ENCODE measurements around the gene MPV17.
"Not testable (repeated sequence)": the region's sequence is repeated elsewhere in the genome, so short reads cannot be mapped to it uniquely, and the experiment has no call there.

MPV17 gene

GRCh38 chr2:27297195-27297594, 25.7 kb downstream of the MPV17 start:
- DNase-seq (ENCODE audit: low read depth), result no peak

DNA sequence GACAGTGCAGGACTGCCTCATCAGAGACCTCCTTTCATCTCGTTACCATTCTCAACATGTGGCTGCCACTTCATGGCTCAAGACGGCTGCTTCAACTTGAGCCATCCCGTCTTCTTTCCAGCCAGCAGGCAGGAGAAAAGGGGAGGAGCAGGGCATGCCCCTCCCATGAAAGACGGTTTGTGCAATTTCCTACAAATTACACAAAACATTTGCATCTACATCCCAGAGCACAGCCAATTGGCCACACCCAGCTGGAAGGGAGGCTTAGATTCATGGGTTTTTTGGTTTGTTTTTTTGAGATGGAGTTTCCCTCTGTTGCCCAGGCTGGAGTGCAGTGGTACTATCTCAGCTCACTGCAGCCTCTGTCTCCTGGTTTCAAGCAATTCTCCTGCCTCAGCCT, 26.4 kb downstream of the MPV17 start:
- no peak for DNase-seq (ENCODE audit: low read depth)

DNA sequence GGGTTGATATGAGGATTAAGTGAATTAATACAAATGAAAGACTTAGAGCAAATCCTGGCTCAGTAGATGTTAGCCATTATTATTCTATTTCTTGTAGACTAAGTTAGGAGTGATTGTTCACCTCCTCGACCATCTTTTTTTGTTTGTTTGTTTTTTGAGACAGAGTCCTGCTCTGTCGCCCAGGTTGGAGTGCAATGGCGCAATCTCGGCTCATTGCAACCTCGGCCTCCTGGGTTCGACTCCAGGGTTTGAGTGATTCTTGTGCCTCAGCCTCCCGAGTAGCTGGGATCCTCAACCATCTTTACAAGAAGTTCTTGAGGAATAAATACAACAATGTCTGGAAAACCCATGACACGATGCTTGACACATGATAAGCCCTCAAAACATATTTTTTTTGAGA, 28.0 kb downstream of the MPV17 start:
- DNase-seq (ENCODE audit: low read depth), result no peak

DNA sequence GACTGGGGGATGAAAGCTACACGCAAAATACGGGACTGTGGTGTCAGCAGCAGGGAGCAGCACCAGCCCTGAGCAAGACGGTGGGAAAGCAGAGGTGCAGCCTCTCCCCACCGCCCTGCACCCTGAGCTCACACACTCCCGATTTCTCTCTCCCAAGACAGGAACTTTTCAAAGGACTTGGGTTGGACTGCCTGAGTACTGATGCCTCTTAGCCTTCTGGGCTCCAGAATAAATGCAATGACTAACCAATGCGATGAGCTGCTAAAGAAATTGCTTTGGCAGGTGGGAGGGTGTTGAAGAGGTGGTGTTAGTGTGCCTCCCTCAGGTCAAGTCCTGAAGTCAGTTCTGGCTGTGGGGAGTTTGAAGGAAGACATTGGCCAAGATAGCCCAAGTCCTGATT, 31.0 kb downstream of the MPV17 start:
- DNase-seq (ENCODE audit: low read depth), result no peak

DNA sequence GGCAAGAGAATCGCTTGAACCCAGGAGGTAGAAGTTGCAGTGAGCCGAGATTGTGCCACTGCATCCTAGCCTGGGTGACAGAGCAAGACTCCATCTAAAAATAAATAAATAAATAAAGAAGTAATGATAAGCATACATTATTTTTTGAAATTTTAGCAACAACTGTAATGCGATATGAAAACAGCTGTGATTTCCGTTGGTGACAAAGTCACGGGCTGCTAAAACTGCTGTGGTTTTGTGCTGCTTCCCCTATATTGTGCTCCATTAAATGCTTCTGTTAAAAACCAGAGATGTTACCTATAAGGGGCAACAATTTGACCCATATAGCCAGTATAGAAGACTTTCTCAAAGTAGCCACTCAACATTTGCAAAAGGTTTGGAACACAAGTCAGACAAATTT, 32.3 kb downstream of the MPV17 start:
- DNase-seq (ENCODE audit: low read depth), result no peak

GRCh38 chr2:27288610-27289009, 34.3 kb downstream of the MPV17 start:
- DNase-seq (ENCODE audit: low read depth), result no peak

DNA sequence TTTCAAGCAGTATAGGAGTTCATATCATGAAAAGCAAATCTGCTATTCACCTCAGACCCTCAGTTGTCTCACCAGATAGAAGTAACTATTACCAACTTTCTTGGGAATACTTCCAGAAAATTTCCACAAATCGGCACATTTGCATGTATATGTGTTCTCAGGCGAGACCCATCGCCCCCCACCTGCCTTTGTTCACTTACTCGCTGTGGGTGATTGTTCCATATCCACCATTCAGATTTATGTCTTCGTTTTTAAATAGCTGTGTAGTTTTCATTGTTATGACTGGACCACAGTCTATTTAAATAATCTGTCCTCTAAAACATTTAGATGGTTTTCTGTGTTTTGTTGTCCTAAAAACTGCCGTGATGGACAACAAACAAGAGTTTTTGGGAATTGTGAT, 37.4 kb downstream of the MPV17 start:
- DNase-seq (ENCODE audit: low read depth), result no peak

DNA sequence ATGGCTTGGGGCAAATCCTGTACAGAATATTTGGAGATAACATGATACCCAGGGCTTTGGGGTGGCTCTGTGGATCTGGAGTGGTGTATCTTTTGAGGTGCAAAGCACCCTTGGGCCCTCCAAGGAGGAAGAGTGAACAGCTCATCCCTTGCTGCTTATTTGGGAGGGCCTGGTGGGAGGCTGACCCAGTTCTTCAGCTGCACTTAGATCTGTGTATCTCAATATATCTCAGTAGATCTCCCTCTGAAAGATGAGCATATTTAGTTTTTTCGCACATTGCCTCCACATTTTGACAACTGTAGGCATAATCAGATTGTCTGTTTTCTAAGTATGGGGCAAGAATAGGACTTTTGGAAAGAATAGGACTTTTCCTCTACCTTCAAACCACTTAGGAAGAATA, 37.9 kb downstream of the MPV17 start:
- DNase-seq (ENCODE audit: low read depth), result no peak

- no peak for DNase-seq (ENCODE audit: low read depth)
These were observed 40.0 kb downstream of the MPV17 start for GRCh38 chr2:27282892-27283291.

- DNase-seq (ENCODE audit: low read depth), result no peak
These were observed 40.9 kb downstream of the MPV17 start, which contains the start of gene TRIM54 for GRCh38 chr2:27281855-27282559. Gene TRIM54, plus strand, starts transcription at chr2:27282429. Its CDS starts 303 bp downstream, at chr2:27282732.

GRCh38 chr2:27281442-27281841, 41.5 kb downstream of the MPV17 start:
- no peak for DNase-seq (ENCODE audit: low read depth)

GRCh38 chr2:27280826-27281225, 42.1 kb downstream of the MPV17 start:
- no peak for DNase-seq (ENCODE audit: low read depth)

GRCh38 chr2:27278010-27278409, 44.9 kb downstream of the MPV17 start:
- no peak for DNase-seq (ENCODE audit: low read depth)

- no peak for DNase-seq (ENCODE audit: low read depth)
These were observed 47.4 kb downstream of the MPV17 start, which contains the start of gene DNAJC5G for GRCh38 chr2:27275211-27276150. Gene DNAJC5G, plus strand, starts transcription at chr2:27275433. Its CDS starts 1,296 bp downstream, at chr2:27276729.

GRCh38 chr2:27272537-27273522, 50.1 kb downstream of the MPV17 start:
- DNase-seq (ENCODE audit: low read depth), result not testable (repeated sequence)

DNA sequence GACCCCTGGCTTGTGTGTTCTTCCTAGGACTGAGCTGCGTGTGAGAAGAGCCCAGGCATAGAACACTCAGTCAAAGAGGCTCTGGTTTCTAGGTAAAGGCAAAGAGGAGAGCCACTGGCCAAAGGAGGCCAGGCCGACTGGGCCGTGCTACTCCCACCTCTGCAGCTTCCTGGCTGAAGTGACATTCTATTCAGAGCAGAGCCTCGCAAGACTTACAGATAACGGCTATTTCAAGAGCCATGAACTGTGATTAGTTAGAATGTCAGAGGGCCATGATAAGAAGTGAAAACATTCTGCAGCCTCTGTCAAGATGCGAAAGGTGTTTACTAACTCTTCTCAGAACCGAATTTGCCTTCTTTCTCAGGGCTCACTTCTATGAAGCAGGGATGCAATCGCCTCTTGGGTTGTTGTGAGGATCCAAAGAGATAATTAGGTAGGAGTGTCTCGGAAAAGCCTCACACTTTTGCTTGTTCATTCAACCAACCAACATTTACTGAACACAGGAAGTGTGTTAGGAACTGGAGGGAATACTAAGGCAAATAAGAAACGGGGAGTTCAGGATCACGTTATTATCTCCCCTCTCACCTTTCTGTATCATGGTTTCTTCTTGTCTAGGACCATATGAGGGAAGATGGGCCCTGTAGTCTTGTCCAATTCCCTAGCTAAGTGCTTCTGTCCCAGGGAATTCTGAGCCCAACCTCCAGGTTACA, 51.1 kb downstream of the MPV17 start:
- no peak for DNase-seq (ENCODE audit: low read depth)

DNA sequence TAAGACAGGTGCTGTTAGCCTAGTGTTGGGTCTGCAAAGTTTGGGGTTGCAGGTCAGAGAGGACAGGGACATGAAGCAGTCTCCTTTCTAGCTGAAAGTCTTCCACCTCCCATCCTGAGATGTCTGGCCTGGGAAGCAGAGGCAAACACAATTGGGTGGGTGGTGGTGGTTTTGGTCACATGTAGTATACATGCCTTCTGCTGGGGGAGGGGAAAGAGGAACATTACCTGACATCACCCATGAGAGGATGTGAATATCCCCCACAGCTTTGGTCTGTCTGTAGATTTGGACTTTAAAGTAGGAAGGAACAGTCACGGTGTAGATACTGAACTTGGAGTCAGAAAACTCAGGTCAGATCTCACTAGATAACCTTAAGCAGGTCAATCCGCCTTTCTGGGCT, 52.2 kb downstream of the MPV17 start:
- no peak for DNase-seq (ENCODE audit: low read depth)

DNA sequence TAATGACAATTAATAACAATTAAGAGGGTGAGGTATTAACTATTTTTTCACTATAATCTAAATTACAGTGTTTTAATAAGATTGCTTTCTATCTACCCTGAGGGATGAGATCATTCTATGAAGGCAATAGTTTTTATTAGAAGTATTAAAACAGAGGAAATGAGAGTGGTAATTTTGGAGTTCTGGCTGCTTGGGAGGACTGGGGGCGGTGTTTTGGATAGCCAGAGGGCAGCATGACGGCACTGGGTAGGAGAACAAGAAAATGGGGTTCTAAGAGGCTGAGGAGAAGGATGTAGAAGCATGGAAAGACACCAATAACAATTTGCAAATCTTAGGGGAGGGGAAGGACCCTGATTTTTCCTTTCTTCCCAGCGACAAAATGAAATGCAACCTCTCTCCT, 52.8 kb downstream of the MPV17 start:
- DNase-seq (ENCODE audit: low read depth), result no peak

DNA sequence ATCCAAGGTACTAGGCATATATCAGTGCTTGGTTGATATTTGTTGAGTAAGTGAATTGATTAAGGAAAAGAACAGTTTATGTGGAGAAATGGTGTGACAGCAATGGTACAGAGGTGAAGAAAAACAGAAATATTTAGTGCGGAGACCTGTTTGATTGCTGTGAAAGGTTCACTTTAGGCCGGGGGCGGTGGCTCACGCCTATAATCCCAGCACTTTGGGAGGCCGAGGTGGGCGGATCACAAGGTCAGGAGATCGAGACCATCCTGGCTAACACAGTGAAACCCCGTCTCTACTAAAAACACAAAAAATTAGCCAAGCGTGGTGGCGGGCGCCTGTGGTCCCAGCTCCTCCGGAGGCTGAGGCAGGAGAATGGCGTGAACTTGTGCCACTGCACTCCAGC, 54.6 kb downstream of the MPV17 start:
- not testable (repeated sequence) for DNase-seq (ENCODE audit: low read depth)

GRCh38 chr2:27265536-27265870, 57.4 kb downstream of the MPV17 start:
- DNase-seq (ENCODE audit: low read depth), result no peak
